GM18907 (cell line): ENCODE measurements around the gene FXYD3.
"Not testable (repeated sequence)": the region's sequence is repeated elsewhere in the genome, so short reads cannot be mapped to it uniquely, and the experiment has no call there.

Source experiments
- ATAC-seq: cut with Tn5 transposase; IDR thresholded peaks from one replicate; pipeline ENCODE4 v1.9.1; 2021; ENCODE audit warnings: mild to moderate bottlenecking, moderate library complexity; ENCODE audit not compliant: unreplicated experiment

Gene FXYD3

DNA sequence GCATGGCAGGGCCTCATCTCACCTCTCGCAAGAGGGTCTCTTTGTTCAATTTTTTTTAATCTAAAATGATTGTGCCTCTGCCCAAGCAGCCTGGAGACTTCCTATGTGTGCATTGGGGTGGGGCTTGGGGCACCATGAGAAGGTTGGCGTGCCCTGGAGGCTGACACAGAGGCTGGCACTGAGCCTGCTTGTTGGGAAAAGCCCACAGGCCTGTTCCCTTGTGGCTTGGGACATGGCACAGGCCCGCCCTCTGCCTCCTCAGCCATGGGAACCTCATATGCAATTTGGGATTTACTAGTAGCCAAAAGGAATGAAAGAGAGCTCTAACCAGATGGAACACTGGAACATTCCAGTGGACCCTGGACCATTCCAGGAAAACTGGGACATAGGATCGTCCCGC, 8.0 kb downstream of the FXYD3 start:
- ATAC-seq = no peak

GRCh38 chr19:35124098-35125060, 8.8 kb downstream of the FXYD3 start:
- peak; percentile 77 for ATAC-seq

- no peak for ATAC-seq
Measured at GRCh38 chr19:35125270-35125717, 9.7 kb downstream of the FXYD3 start.

DNA sequence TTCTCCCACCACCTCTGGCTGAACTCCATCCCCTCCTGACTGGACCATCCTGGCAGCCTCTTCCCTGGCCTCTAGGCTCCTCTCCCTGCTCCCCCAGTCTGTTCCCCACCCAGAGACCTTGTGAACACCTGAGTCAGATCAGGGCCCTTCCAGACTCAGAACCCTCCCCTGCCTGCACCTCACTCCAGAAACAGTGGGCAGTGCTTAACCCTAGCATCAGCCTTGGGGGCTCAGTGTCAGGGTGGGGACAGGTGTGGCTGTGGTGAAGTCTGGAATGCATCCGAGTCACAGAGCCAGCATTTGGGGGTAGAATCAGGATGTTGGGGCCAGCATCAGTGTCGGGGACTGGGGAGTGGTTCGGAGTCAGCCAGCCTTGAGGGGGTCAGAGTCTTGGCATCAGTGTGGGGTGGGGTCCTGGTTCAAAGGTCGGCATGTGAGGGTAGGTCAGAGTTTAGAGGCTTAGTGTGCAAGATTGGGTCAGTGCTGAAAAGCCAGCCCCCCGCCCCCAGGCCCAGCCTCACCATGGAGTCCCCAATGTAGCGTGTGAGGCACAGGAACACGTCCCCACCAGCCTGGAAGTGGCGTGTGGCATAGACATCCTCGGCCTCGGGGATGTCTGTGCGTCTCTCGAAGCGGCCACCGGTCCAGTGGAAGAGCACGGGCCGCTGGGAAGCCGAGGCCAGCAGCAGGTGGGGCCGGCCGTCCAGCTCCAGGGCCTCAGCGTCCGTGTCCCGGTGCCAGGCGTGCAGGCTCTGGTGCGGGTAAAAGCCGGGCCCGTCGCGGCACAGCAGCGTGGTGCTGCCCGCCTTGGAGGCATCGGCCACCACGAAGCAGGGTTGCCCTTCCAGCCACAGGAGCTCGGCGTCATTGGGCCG, 10.4 kb downstream of the FXYD3 start:
- no peak for ATAC-seq

- ATAC-seq = no peak
Measured at GRCh38 chr19:35126624-35126959, 11.0 kb downstream of the FXYD3 start.

GRCh38 chr19:35127871-35128270, 12.2 kb downstream of the FXYD3 start:
- no peak for ATAC-seq

GRCh38 chr19:35128398-35129057, 12.9 kb downstream of the FXYD3 start:
- ATAC-seq = no peak

- not testable (repeated sequence) for ATAC-seq
Measured at GRCh38 chr19:35129724-35130274, 14.2 kb downstream of the FXYD3 start.

GRCh38 chr19:35130761-35131720, 15.4 kb downstream of the FXYD3 start:
- no peak for ATAC-seq

- no peak for ATAC-seq
Measured at GRCh38 chr19:35132254-35132653, 16.6 kb downstream of the FXYD3 start.

GRCh38 chr19:35133826-35134225, 18.2 kb downstream of the FXYD3 start:
- no peak for ATAC-seq

GRCh38 chr19:35134601-35135242, 19.1 kb downstream of the FXYD3 start, which contains the start of gene LGI4:
LGI4 (minus strand) TSS chr19:35135059; CDS start chr19:35134680, 379 bp downstream.
- no peak for ATAC-seq

DNA sequence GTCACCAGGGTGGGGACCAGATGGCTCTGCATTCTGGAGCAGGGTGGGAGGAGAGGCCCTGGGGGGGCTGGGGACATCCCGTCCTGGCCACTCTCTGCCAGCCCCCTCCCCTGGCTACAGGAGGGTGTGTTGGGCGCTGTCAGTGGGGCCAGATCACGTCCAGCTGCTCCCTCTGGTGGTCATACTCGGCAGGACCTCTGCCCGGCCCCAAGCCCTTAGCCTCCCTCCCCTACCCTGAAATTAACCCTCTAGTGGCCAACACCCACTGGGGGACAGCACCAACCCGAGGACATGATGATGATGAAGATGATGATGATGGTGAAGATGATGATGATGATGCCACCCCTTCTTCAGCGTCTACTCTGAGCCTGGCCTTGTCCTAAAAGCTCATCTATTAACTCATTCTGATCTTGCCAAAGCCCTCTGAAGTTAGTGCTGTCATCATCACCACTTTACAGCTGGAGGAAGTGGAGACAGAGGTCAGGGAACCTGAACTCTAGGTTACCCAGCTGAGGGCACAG, 19.8 kb downstream of the FXYD3 start:
- peak; percentile 65 for ATAC-seq

- ATAC-seq = no peak
Measured at GRCh38 chr19:35136231-35136630, 20.6 kb downstream of the FXYD3 start.

DNA sequence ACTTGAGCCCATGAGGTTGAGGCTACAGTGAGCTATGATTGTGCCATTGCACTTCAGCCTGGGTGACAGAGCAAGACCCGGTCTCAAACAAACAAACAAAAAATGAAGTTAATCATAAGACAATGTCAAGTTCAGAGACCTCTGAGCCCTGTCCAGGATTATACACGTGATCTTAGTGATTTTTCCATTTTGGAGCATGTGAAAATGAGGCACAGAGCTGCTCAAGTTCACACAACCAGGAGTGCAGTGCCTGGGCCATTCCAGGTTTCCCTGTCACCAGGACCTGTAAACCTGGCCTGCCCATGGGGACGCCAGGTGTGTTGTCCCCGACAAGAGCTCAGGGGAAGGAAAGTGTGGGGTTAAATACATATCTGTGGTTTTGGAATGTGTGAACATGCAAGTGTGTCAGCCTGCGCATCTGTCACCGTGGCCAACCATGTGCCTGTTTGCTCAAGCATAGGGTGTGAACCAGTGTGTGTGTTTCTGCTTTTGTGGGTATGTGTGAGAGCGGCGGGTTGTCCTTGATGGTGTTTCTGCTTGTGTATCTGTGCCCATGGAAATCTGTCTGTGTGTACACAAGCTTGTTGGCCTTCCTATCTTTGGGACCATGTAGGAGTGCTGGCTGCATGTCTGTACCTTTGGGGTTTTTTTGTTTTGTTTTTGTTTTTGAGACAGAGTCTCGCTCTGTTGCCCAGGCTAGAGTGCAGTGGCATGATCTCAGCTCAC, 21.5 kb downstream of the FXYD3 start:
- no peak for ATAC-seq

- no peak for ATAC-seq
Measured at GRCh38 chr19:35138305-35138892, 22.8 kb downstream of the FXYD3 start, which contains the start of gene FXYD1. FXYD1 (plus strand) TSS chr19:35138824; CDS start chr19:35140080, 1,256 bp downstream.

- no peak for ATAC-seq
Measured at GRCh38 chr19:35140207-35140961, 24.8 kb downstream of the FXYD3 start.
